ENCODE data around the gene TSPEAR.
"Not testable (repeated sequence)": the region's sequence is repeated elsewhere in the genome, so short reads cannot be mapped to it uniquely, and the experiment has no call there.

The TSPEAR gene

DNA sequence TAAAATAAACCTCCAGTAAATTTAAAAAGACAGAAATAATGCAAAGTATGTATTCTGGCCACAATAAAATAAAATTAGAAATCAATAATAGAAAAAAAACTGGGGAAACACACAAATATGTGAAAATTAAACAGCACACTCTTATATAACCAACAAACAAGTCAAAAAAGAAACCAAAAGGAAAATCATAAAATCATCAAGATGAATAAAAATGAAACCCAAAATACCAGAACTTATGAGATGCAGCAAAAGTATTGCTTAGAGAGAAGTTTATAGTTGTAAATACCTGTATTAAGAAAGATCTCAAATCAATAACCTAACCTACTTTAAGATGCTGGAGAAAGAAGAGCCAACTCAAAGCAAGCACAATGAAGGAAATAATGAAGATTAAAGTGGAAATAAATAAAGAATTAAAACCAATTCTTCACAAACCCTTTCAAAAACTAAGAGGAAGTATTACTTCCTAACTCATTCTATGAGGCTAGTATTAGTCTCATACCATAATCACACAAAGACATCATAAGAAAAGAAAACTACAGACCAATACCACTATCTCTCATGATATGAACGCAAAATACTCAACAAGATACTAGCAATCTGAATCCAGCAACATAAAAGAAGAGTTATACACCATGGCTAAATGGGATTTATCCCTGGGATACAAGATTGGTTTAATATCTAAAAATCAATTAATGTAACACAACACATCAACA is 146.3 kb downstream of the TSPEAR start:
- DNase-seq, result no peak

DNA sequence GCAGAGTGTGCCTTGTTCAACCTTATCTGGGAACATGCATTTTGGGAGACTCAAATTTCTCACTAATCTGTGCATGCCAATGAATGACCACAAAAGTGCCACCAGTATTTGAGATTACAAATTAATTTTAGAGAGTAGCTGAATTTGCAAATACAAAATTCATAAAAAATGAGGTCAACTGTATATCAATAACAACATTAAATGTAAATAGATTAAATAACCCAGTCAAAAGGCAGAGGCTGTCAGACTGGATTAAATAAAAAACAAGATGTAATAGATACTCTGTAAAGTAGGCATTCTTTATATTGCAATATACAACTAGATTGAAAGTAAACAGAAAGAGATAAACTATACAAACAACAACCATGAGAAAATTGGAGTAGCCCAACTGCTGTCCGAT is 147.3 kb downstream of the TSPEAR start:
- DNase-seq, result no peak

DNA sequence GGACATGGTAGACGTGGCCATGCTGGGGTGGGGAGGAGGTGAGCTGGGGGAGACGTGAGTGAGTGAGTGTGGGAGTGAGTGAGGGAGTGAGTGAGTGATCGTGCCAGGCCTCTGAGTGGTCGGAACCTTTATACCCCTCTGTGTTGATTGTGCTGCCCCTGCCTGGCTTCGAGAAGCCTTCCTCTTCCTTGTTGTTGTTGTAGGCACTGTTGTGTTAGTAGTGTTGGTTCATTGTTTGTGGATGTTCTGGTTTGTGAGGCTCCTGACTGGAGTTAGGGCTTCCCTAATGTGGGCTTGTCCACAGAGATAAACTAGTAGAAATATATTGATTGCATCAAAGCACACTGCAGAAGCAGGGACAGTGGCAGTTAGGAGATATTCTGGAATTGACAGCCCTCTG is 152.7 kb downstream of the TSPEAR start, which contains the start of gene KRTAP10-3:
Gene KRTAP10-3, minus strand, starts transcription at position 101 of the 400 bp plus-strand sequence. Its CDS starts 80 bp downstream, at position 21.
- no peak for DNase-seq

DNA sequence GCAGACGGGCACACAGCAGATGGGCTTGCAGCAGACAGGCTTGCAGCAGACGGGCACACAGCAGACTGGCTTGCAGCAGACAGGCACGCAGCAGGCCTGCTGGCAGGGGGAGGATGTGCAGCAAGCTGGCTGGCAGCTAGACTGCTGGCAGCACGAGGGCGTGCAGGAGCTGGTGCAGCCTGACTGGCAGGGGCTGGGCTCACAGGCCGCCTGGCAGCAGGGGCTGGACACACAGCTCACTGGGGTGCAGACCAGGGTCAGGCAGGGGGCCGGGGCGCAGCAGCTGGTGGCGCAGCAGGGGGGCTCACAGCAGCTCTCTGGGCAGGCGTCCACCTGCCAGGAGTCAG is 153.1 kb downstream of the TSPEAR start:
- not testable (repeated sequence) for DNase-seq

- no peak for DNase-seq
Measured at GRCh38 chr21:44557491-44558328, 153.7 kb downstream of the TSPEAR start.

GRCh38 chr21:44556879-44557278 is 154.5 kb downstream of the TSPEAR start:
- DNase-seq, result no peak

GRCh38 chr21:44555200-44555875 is 156.0 kb downstream of the TSPEAR start:
- DNase-seq, result no peak

- DNase-seq, result no peak
Measured at GRCh38 chr21:44552681-44553080, 158.7 kb downstream of the TSPEAR start.

DNA sequence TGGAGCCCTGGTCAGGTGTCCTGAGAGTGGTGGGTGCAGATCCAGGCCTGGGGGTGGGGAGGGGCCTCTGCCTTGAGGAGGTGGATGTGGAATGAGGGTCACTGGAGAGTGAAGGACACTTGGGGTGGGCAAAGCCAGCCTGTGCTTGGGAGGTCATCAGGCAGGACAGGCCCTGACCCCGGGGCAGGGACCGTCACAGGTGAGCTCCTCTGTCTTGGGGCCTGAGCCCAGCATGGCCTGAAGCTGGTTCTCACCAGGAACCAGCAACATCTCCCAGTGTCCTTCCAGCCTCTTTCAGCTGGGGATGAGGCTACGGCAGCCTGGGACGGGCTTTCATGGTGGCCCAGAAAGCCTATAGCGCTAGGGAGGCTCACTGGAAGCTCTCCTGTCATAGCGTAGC is 159.2 kb downstream of the TSPEAR start:
- DNase-seq, result no peak

DNA sequence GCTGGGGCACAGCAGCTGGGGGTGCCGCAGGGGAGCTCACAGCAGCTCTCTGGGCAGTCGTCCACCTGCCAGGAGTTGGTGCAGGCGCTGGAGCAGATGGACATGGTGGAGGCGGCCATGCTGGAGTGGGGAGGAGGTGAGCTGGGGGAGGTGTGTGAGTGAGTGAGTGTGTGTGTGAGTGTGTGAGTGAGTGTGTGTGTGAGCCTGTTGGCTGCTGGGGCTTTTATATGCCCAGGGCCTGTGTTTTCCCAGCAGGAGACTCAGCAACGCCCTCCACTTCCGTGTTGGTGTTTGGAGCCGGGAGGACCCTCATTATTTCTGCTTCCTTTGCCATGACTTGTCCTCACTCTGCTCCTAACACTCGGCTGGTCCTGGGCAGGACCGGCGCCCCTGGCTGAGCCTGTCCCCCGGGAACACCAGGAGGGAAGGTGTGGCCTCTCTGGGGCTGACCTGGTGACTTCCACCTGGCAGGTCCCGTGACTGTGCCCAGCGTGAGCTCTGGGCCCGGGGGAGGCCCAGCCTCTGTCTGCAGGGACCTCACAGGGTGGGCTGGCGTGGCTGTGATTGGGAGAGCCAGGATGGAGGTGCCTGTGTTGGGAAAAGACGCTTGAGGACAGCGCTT is 159.9 kb downstream of the TSPEAR start, which contains the start of gene KRTAP10-2:
Gene KRTAP10-2, minus strand, starts transcription at position 166 of the 622 bp plus-strand sequence. Its CDS starts 47 bp downstream, at position 119.
- no peak for DNase-seq

DNA sequence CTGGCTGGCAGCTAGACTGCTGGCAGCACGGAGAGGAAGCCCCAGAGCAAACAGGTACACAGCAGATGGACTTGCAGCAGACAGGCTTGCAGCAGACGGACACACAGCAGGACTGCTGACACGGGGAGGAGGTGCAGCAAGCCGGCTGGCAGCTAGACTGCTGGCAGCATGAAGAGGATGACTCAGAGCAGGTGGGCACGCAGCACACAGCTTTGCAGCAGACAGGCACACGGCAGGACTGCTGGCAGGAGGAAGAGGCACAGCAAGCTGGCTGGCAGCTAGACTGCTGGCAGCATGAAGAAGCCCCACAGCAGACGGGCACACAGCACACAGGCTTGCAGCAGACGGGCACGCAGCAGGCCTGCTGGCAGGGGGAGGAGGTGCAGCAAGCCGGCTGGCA is 160.6 kb downstream of the TSPEAR start:
- no peak for DNase-seq

DNA sequence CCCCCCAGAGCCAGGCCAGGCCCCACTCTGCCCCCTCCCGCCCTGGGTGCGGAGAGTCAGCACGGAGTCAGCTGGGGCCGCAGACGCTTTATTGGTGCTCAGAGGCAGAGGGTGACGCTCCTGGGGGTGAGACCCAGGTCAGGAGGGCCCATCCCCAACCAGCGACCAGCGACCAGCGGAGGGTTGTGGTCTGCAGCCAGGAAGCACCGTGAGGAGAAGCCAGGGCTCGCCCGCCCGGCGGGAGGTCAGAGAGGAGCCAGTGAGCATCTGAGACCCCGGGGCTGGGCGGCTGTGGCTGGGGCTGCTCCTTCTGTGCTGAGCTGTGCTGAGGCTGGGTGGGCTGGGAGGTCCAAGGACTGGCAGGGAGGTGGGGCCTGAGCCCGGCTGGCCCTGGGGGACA is 161.1 kb downstream of the TSPEAR start:
- DNase-seq, result not testable (repeated sequence)

DNA sequence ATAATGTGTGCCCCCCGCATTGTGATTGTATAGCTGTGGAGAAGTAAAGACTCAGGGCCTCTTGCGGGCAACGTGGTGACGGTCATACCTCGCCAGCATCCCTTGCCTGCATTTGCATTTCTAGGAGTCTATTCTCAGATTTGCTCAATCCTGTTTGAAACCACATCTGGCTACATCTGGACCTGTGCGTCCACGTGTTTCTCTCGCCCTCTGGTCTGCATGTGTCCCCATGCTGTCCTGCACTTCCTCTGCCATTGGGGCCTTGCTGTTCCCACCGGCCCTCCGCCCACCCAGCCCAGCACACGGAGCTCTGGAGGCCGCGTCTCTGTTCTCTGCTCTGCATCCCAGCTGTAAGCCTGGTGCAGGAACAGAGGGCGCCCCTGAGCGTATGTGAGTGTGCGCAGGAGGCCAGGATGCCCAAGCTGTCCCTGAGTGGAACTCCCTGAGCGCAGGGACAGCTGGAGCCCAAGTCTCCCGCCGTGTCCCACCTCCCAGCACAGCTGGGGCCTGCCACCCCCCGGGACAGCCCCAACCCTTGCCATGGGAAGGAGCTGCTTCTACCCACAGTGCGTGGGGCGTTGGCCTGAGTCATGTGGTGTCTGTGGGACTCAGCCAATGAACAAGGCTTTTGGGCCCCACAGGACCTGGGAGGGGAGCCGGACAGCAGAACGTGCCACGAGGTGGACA is 161.7 kb downstream of the TSPEAR start:
- no peak for DNase-seq

DNA sequence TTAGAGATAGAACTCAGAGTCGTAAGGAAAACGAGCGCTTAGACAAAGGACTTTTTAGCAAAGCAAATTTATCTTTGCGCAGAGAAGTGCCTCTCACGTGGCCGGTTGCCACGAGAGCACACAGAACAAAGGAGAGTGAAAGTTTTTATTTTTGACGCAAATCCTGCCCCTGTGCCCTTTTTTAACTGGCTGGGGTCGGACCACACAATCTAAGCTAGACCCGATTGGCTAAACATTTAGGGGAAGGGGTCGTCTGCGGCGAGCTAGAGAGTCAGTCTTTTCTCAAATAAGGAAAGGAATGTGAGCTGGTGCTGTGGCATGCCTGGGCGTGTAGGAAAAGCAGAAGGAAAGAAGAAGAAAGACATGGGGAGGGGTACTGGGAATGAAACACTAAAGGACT is 162.4 kb downstream of the TSPEAR start:
- DNase-seq, result no peak

DNA sequence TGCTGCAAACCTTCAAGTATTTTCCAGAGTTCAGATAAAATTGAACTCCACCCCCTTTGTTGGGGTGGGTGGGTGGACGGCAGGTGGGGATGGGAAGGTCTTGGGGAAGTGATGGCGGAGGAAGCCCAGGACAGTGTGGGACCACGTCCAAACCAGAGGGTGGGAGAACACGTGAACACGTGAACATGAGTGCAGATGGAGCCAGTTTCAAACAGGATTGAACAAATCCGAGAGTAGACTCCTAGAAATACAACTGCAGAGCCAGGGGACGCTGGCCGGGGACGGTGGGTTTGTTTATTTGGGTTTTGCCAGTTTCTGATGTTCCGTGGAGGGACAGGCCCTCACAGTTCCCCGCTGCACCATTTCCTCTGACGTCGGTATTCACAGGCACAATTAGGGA is 163.0 kb downstream of the TSPEAR start:
- DNase-seq, result no peak

DNA sequence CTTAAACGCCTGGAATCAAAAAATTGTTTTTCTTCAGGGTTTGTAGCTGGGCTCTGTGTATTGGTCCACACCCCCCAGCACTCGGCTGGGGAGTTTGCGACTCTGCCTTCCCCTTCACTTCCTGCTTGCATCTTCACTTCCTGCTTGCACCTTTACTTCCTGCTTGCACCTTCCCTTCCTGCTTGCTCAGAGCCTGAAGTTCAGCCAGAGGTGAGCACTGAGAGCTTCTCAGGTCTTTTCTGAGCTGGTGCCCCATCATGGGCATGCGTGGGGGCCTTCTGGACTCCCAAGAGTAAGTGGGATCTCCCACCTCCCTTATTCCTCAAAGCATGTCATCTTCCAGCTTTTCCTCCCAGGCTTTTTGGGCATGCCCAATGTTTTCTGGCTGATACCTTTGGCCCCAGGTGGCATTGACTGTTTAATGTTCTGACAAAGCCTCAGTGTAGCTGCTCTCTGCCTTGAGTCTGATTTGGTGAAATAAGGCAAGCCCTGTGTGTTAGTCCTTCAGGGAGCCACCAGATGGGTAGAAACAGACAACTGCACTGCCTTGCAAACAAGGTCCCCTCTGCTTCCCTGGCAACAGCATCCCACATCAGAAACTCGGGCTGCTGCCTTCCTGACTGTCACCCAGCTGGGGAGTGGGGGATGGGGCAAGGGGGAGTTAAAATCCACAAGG is 163.6 kb downstream of the TSPEAR start:
- no peak for DNase-seq

- no peak for DNase-seq
Measured at GRCh38 chr21:44544566-44544965, 166.8 kb downstream of the TSPEAR start.

- DNase-seq, result no peak
Measured at GRCh38 chr21:44542716-44543115, 168.7 kb downstream of the TSPEAR start.

- DNase-seq, result no peak
Measured at GRCh38 chr21:44540741-44541288, 170.6 kb downstream of the TSPEAR start.

DNA sequence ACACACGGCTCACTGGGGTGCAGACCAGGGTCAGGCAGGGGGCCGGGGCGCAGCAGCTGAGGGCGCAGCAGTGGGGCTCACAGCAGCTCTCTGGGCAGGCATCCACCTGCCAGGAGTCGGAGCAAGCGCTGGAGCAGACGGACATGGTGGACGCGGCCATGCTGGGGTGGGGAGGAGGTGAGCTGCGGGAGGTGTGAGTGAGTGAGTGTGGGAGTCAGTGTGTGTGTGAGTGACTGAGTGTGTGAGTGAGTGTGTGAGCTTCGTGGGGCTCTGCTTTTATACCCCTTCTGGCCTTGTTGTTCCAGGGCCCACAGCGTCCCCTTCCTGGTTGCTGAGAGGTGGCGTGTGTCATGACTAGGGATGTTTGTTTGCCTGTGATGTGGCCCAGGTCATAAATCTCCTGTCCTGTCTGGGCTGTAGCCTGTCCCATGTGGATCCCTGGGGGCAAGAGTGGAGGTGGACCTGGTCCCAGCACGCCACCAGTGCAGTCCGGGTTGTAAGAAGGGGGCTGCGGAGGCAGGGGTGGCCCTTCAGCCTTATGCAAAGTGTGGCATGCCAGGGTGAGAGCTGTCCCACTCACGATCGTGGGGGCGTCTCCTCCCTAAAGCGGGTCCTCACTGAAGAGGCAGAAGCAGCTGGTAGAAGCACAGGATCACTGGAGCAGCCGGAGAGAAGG is 171.2 kb downstream of the TSPEAR start, which contains the start of gene KRTAP10-1:
Gene KRTAP10-1, minus strand, starts transcription at position 205 of the 676 bp plus-strand sequence. Its CDS starts 45 bp downstream, at position 160.
- no peak for DNase-seq

GRCh38 chr21:44539046-44539445 is 172.3 kb downstream of the TSPEAR start:
- no peak for DNase-seq
